ENCODE measurements around the gene AK4. TPM values are rescaled to one million over a fixed set of nuclear protein-coding genes. Genes with fewer than 3 reads are reported as not detected.
"Not testable (repeated sequence)": the region's sequence is repeated elsewhere in the genome, so short reads cannot be mapped to it uniquely, and the experiment has no call there.

The AK4 gene
- total RNA-seq = 10 to 100 TPM; 79.5 to 81.3 TPM

GRCh38 chr1:65148178-65148547 lies at the start of gene AK4:
TSS of gene AK4 (plus strand) at chr1:65148203. CDS start at chr1:65148408, 205 bp downstream.
- Mint-ChIP-seq H3K27ac (peak within 1 kb of the TSS; percentile 86), H3K4me3 (peak within 1 kb of the TSS; percentile 90), H3K36me3 (peaks cover 19% of the 10 kb centered on the region), H3K4me1 (peaks cover 32% of the 10 kb centered on the region), H3K27me3 (peaks cover 14% of the 10 kb centered on the region)
- peak; percentile 61 for ATAC-seq (ENCODE audit: low read depth)
- H3K9me3 Mint-ChIP-seq, DNase-seq: not testable (repeated sequence)
- POLR2A ChIA-PET = interaction anchor here (0.6 to 1.4 kb wide), 2 partner anchors 12 to 311 kb away, joined by 3 read pairs; no protein-coding TSS in a partner anchor

- ATAC-seq (ENCODE audit: low read depth) (no peak), DNase-seq (no peak)
- POLR2A ChIA-PET = interaction anchor here (0.7 kb wide), 1 partner anchor 764 kb away, joined by 3 read pairs; no protein-coding TSS in a partner anchor
- peaks cover 7% of the 10 kb centered on the region for H3K27me3 Mint-ChIP-seq
- no peaks in the 10 kb centered on the region for H3K36me3 Mint-ChIP-seq
- H3K4me1 Mint-ChIP-seq = no peaks in the 10 kb centered on the region
- no peak overlapping the region for H3K27ac Mint-ChIP-seq
- H3K4me3 Mint-ChIP-seq = no peak overlapping the region
- peaks cover 10% of the 10 kb centered on the region for H3K9me3 Mint-ChIP-seq
These were observed 44.2 kb upstream of the AK4 start for GRCh38 chr1:65103807-65104206.

- no peak for DNase-seq
- no peak overlapping the region for H3K27ac Mint-ChIP-seq
- ATAC-seq (ENCODE audit: low read depth) = no peak
These were observed 43.0 kb upstream of the AK4 start for GRCh38 chr1:65104854-65105534.

GRCh38 chr1:65105596-65105995 lies 42.4 kb upstream of the AK4 start:
- no peak overlapping the region for H3K27ac Mint-ChIP-seq
- no peak overlapping the region for H3K4me3 Mint-ChIP-seq
- POLR2A ChIA-PET = no interaction called here
- no peak for DNase-seq
- H3K36me3 Mint-ChIP-seq = no peaks in the 10 kb centered on the region
- peaks cover 7% of the 10 kb centered on the region for H3K27me3 Mint-ChIP-seq
- ATAC-seq (ENCODE audit: low read depth) = no peak
- no peaks in the 10 kb centered on the region for H3K4me1 Mint-ChIP-seq
- peaks cover 4% of the 10 kb centered on the region for H3K9me3 Mint-ChIP-seq

More at GRCh38 chr1:65104854-65105534, 43.0 kb upstream of the AK4 start:
- peaks cover 6% of the 10 kb centered on the region for H3K9me3 Mint-ChIP-seq
- H3K36me3 Mint-ChIP-seq = no peaks in the 10 kb centered on the region
- peaks cover 7% of the 10 kb centered on the region for H3K27me3 Mint-ChIP-seq
- POLR2A ChIA-PET = no interaction called here
- no peak overlapping the region for H3K4me3 Mint-ChIP-seq
- no peaks in the 10 kb centered on the region for H3K4me1 Mint-ChIP-seq

- Mint-ChIP-seq H3K36me3 (peaks cover 2% of the 10 kb centered on the region), H3K4me1 (no peaks in the 10 kb centered on the region), H3K27me3 (peaks cover 11% of the 10 kb centered on the region), H3K27ac (no peak overlapping the region), H3K4me3 (no peak overlapping the region), H3K9me3 (peaks cover 4% of the 10 kb centered on the region)
- ATAC-seq (ENCODE audit: low read depth) (no peak), DNase-seq (no peak)
- POLR2A ChIA-PET = no interaction called here
These were observed 39.9 kb upstream of the AK4 start for GRCh38 chr1:65108025-65108642.

GRCh38 chr1:65109487-65109886 lies 38.5 kb upstream of the AK4 start:
- DNase-seq (no peak), ATAC-seq (ENCODE audit: low read depth) (no peak)
- peaks cover 11% of the 10 kb centered on the region for H3K27me3 Mint-ChIP-seq
- H3K4me3 Mint-ChIP-seq = no peak overlapping the region
- POLR2A ChIA-PET = interaction anchor here (0.7 kb wide), 1 partner anchor 1474 kb away, joined by 4 read pairs; no protein-coding TSS in a partner anchor
- H3K9me3 Mint-ChIP-seq = peaks cover 4% of the 10 kb centered on the region
- H3K4me1 Mint-ChIP-seq = no peaks in the 10 kb centered on the region
- no peak overlapping the region for H3K27ac Mint-ChIP-seq
- peaks cover 2% of the 10 kb centered on the region for H3K36me3 Mint-ChIP-seq

GRCh38 chr1:65112811-65113210 lies 35.2 kb upstream of the AK4 start:
- Mint-ChIP-seq H3K4me3 (no peak overlapping the region), H3K36me3 (peaks cover 2% of the 10 kb centered on the region), H3K27ac (no peak overlapping the region), H3K9me3 (peaks cover 4% of the 10 kb centered on the region), H3K27me3 (peaks cover 6% of the 10 kb centered on the region), H3K4me1 (no peaks in the 10 kb centered on the region)
- POLR2A ChIA-PET = no interaction called here
- no peak for DNase-seq
- ATAC-seq (ENCODE audit: low read depth) = no peak

GRCh38 chr1:65113298-65113697 lies 34.7 kb upstream of the AK4 start:
- Mint-ChIP-seq H3K4me1 (no peaks in the 10 kb centered on the region), H3K27me3 (peaks cover 6% of the 10 kb centered on the region), H3K36me3 (peaks cover 2% of the 10 kb centered on the region), H3K9me3 (peaks cover 4% of the 10 kb centered on the region), H3K27ac (no peak overlapping the region), H3K4me3 (no peak overlapping the region)
- POLR2A ChIA-PET = no interaction called here
- DNase-seq = no peak
- ATAC-seq (ENCODE audit: low read depth) = no peak

- H3K4me3 Mint-ChIP-seq = no peak overlapping the region
- H3K9me3 Mint-ChIP-seq = peaks cover 4% of the 10 kb centered on the region
- no peak for ATAC-seq (ENCODE audit: low read depth)
- POLR2A ChIA-PET = no interaction called here
- H3K27ac Mint-ChIP-seq = no peak overlapping the region
- H3K4me1 Mint-ChIP-seq = no peaks in the 10 kb centered on the region
- H3K27me3 Mint-ChIP-seq = peaks cover 9% of the 10 kb centered on the region
- H3K36me3 Mint-ChIP-seq = peaks cover 2% of the 10 kb centered on the region
- DNase-seq = no peak
These were observed 33.7 kb upstream of the AK4 start for GRCh38 chr1:65114322-65114721.

- Mint-ChIP-seq H3K27ac (no peak overlapping the region), H3K4me3 (no peak overlapping the region), H3K4me1 (no peaks in the 10 kb centered on the region), H3K9me3 (peaks cover 2% of the 10 kb centered on the region), H3K36me3 (no peaks in the 10 kb centered on the region), H3K27me3 (peaks cover 16% of the 10 kb centered on the region)
- POLR2A ChIA-PET = no interaction called here
- ATAC-seq (ENCODE audit: low read depth) = no peak
- no peak for DNase-seq
These were observed 28.1 kb upstream of the AK4 start for GRCh38 chr1:65119951-65120350.

- DNase-seq; H3K27ac Mint-ChIP-seq; H3K36me3 Mint-ChIP-seq; POLR2A ChIA-PET; ATAC-seq (ENCODE audit: low read depth); H3K4me3 Mint-ChIP-seq; H3K9me3 Mint-ChIP-seq; H3K4me1 Mint-ChIP-seq: not testable (repeated sequence)
- peaks cover 26% of the 10 kb centered on the region for H3K27me3 Mint-ChIP-seq
These were observed 18.9 kb upstream of the AK4 start for GRCh38 chr1:65129104-65129503.

- H3K36me3 Mint-ChIP-seq = no peaks in the 10 kb centered on the region
- H3K4me3 Mint-ChIP-seq = no peak overlapping the region
- H3K9me3 Mint-ChIP-seq = no peaks in the 10 kb centered on the region
- POLR2A ChIA-PET = no interaction called here
- H3K27me3 Mint-ChIP-seq = peaks cover 6% of the 10 kb centered on the region
- no peak overlapping the region for H3K27ac Mint-ChIP-seq
- ATAC-seq (ENCODE audit: low read depth) = no peak
- H3K4me1 Mint-ChIP-seq = no peaks in the 10 kb centered on the region
- DNase-seq = no peak
These were observed 9.5 kb upstream of the AK4 start for GRCh38 chr1:65138524-65138923.

- DNase-seq; H3K4me1 Mint-ChIP-seq; H3K4me3 Mint-ChIP-seq; H3K27ac Mint-ChIP-seq; H3K36me3 Mint-ChIP-seq; POLR2A ChIA-PET; H3K9me3 Mint-ChIP-seq; ATAC-seq (ENCODE audit: low read depth): not testable (repeated sequence)
- peaks cover 12% of the 10 kb centered on the region for H3K27me3 Mint-ChIP-seq
These were observed 8.2 kb upstream of the AK4 start for GRCh38 chr1:65139793-65140192.

- H3K27ac Mint-ChIP-seq = no peak overlapping the region
- H3K9me3 Mint-ChIP-seq = no peaks in the 10 kb centered on the region
- ATAC-seq (ENCODE audit: low read depth) (no peak), DNase-seq (no peak)
- H3K4me3 Mint-ChIP-seq = no peak overlapping the region
- H3K36me3 Mint-ChIP-seq = no peaks in the 10 kb centered on the region
- POLR2A ChIA-PET = no interaction called here
- H3K27me3 Mint-ChIP-seq = peaks cover 20% of the 10 kb centered on the region
- H3K4me1 Mint-ChIP-seq = peaks cover 2% of the 10 kb centered on the region
These were observed 6.6 kb upstream of the AK4 start for GRCh38 chr1:65141394-65141793.

All from activated naive CD8-positive, alpha-beta T cell treated with anti-CD3 and anti-CD28 coated beads, Interleukin-2, amount 10 ng/mL, durations not matched to agents 7 days and 5 days (primary cell).